Measurements from ENCODE around the gene OR8B2.
"Not testable (repeated sequence)": the region's sequence is repeated elsewhere in the genome, so short reads cannot be mapped to it uniquely, and the experiment has no call there.

OR8B2 gene

GRCh38 chr11:124384399-124384798 is at the start of gene OR8B2:
Gene OR8B2, minus strand, starts transcription at chr11:124384499. Its CDS starts 1,156 bp downstream, at chr11:124383343.
- no peak for DNase-seq

- DNase-seq = no peak
These were observed 45.3 kb upstream of the OR8B2 start for GRCh38 chr11:124429599-124429998.

GRCh38 chr11:124424384-124424921 is 40.2 kb upstream of the OR8B2 start, which contains the start of gene OR8B4:
Gene OR8B4, minus strand, starts transcription at chr11:124424871. Its CDS starts 0 bp downstream, at chr11:124424871.
- no peak for DNase-seq

GRCh38 chr11:124421043-124421442 is 36.7 kb upstream of the OR8B2 start:
- no peak for DNase-seq

GRCh38 chr11:124415356-124415923 is 31.1 kb upstream of the OR8B2 start:
- peak; percentile 30 for DNase-seq

- DNase-seq = no peak
These were observed 25.6 kb upstream of the OR8B2 start for GRCh38 chr11:124409906-124410305.

- no peak for DNase-seq
These were observed 21.3 kb upstream of the OR8B2 start for GRCh38 chr11:124405581-124405980.

- not testable (repeated sequence) for DNase-seq
These were observed 18.9 kb upstream of the OR8B2 start for GRCh38 chr11:124403186-124403585.

- DNase-seq = no peak
These were observed 18.1 kb upstream of the OR8B2 start for GRCh38 chr11:124402326-124402922.

- no peak for DNase-seq
These were observed 14.6 kb upstream of the OR8B2 start, which contains the start of gene OR8B3 for GRCh38 chr11:124398924-124399323. Gene OR8B3, minus strand, starts transcription at chr11:124399024. Its CDS starts 1,673 bp downstream, at chr11:124397351.

- DNase-seq = not testable (repeated sequence)
These were observed 12.5 kb upstream of the OR8B2 start for GRCh38 chr11:124396847-124397246.

- no peak for DNase-seq
These were observed 10.1 kb upstream of the OR8B2 start for GRCh38 chr11:124394408-124394807.

- DNase-seq = not testable (repeated sequence)
These were observed 1.4 kb downstream of the OR8B2 start for GRCh38 chr11:124382857-124383256.

GRCh38 chr11:124380585-124380984 is 3.7 kb downstream of the OR8B2 start:
- DNase-seq = no peak

GRCh38 chr11:124376280-124376679 is 8.0 kb downstream of the OR8B2 start:
- DNase-seq = no peak

- no peak for DNase-seq
These were observed 24.7 kb downstream of the OR8B2 start for GRCh38 chr11:124359566-124359965.

GRCh38 chr11:124346311-124346955 is 37.9 kb downstream of the OR8B2 start:
- DNase-seq = no peak

- DNase-seq = no peak
These were observed 40.0 kb downstream of the OR8B2 start for GRCh38 chr11:124344346-124344745.

- no peak for DNase-seq
These were observed 44.2 kb downstream of the OR8B2 start for GRCh38 chr11:124340142-124340447.

GRCh38 chr11:124339396-124340141 is 44.7 kb downstream of the OR8B2 start:
- no peak for DNase-seq

Measured in NCI-H748 treated with DMSO at 0.1 percent for 48 hours (cell line).